HK-2 (cell line): ENCODE measurements around the gene CREG2.

ENCODE experiments used
- DNase-seq: peaks from one replicate; pipeline ENCODE4 v3.0.0-alpha.2; 2018; ENCODE audit not compliant: unreplicated experiment

Gene CREG2

GRCh38 chr2:101308432-101309210 lies 78.7 kb downstream of the CREG2 start, which contains the start of gene RNF149:
Gene RNF149 (minus strand): TSS chr2:101308701. CDS start chr2:101308588, 113 bp downstream.
- peak; percentile 94 for DNase-seq

GRCh38 chr2:101307950-101308431 lies 79.3 kb downstream of the CREG2 start:
- DNase-seq = no peak

- no peak for DNase-seq
Measured at GRCh38 chr2:101307503-101307902, 79.8 kb downstream of the CREG2 start.

- DNase-seq = no peak
Measured at GRCh38 chr2:101306410-101306809, 80.9 kb downstream of the CREG2 start.

- DNase-seq = no peak
Measured at GRCh38 chr2:101305492-101306078, 81.7 kb downstream of the CREG2 start.

GRCh38 chr2:101305035-101305434 lies 82.3 kb downstream of the CREG2 start:
- DNase-seq = no peak

- no peak for DNase-seq
Measured at GRCh38 chr2:101303688-101304087, 83.6 kb downstream of the CREG2 start.

- DNase-seq = no peak
Measured at GRCh38 chr2:101302016-101302415, 85.3 kb downstream of the CREG2 start.

GRCh38 chr2:101300836-101301235 lies 86.5 kb downstream of the CREG2 start:
- no peak for DNase-seq

GRCh38 chr2:101300164-101300563 lies 87.1 kb downstream of the CREG2 start:
- DNase-seq = no peak

GRCh38 chr2:101299604-101300003 lies 87.7 kb downstream of the CREG2 start:
- no peak for DNase-seq

- no peak for DNase-seq
Measured at GRCh38 chr2:101297383-101297782, 89.9 kb downstream of the CREG2 start.

- no peak for DNase-seq
Measured at GRCh38 chr2:101296371-101296770, 90.9 kb downstream of the CREG2 start.

GRCh38 chr2:101295895-101296294 lies 91.4 kb downstream of the CREG2 start:
- DNase-seq = no peak
